ENCODE measurements around the gene MSI1. TPM values are rescaled to one million over a fixed set of nuclear protein-coding genes. Genes with fewer than 3 reads are reported as not detected.

The MSI1 gene
- total and polyA plus RNA-seq, 2 donors (not counting 1 experiment from before 2014, with no cell fraction given) = not detected

- Histone ChIP-seq H3K27ac (ENCODE audit: insufficient read depth, low read length) (no peak overlapping the region), H3K4me2 (ENCODE audit: extremely low read depth, insufficient read depth, low read length) (no peak overlapping the region), H2AFZ (ENCODE audit: low read length) (no peak overlapping the region), H3K4me1 (ENCODE audit: control insufficient read depth, extremely low read depth, insufficient read depth, low read length) (no peaks in the 10 kb centered on the region), H3K9me3 (ENCODE audit: control insufficient read depth, insufficient read depth, low read depth, low read length) (no peaks in the 10 kb centered on the region), H3K36me3 (ENCODE audit: control insufficient read depth, insufficient read depth, low read length) (no peaks in the 10 kb centered on the region), H3K4me3 (replicated peaks in 1 of 4; ENCODE audit: control extremely low read depth in 1 of 4, insufficient read depth in 1 of 4, low read depth in 3 of 4, low read length in 4 of 4) (no peak overlapping the region), H3K9ac (ENCODE audit: insufficient read depth, low read length) (no peak overlapping the region), H3K27me3 (ENCODE audit: control insufficient read depth, insufficient read depth, low read length) (no peaks in the 10 kb centered on the region), H4K20me1 (ENCODE audit: control insufficient read depth, extremely low read depth, insufficient read depth, low read length) (no peaks in the 10 kb centered on the region), H3K79me2 (ENCODE audit: control insufficient read depth, insufficient read depth, low read length) (no peaks in the 10 kb centered on the region)
- no peak for DNase-seq (ENCODE audit: low read depth in 2 of 2)
- no peak for TF ChIP-seq CTCF (conservative IDR thresholded peaks at IDR 0.05 in 1 of 2, IDR thresholded peaks at IDR 0.05 in 1 of 2; ENCODE audit: low read depth in 1 of 2, low read length in 2 of 2)
- TF ChIP-seq EZH2 (IDR thresholded peaks at IDR 0.05; ENCODE audit: low read length, missing control alignments) = no peak
Observed at GRCh38 chr12:120403869-120404268, 34.9 kb upstream of the MSI1 start.

- no peak for TF ChIP-seq CTCF (conservative IDR thresholded peaks at IDR 0.05 in 1 of 2, IDR thresholded peaks at IDR 0.05 in 1 of 2; ENCODE audit: low read depth in 1 of 2, low read length in 2 of 2)
- TF ChIP-seq EZH2 (IDR thresholded peaks at IDR 0.05; ENCODE audit: low read length, missing control alignments) = no peak
- Histone ChIP-seq H3K9me3 (ENCODE audit: control insufficient read depth, insufficient read depth, low read depth, low read length) (no peaks in the 10 kb centered on the region), H3K27me3 (ENCODE audit: control insufficient read depth, insufficient read depth, low read length) (no peaks in the 10 kb centered on the region), H3K4me1 (ENCODE audit: control insufficient read depth, extremely low read depth, insufficient read depth, low read length) (no peaks in the 10 kb centered on the region), H3K36me3 (ENCODE audit: control insufficient read depth, insufficient read depth, low read length) (no peaks in the 10 kb centered on the region), H2AFZ (ENCODE audit: low read length) (no peak overlapping the region), H3K4me3 (replicated peaks in 1 of 4; ENCODE audit: control extremely low read depth in 1 of 4, insufficient read depth in 1 of 4, low read depth in 3 of 4, low read length in 4 of 4) (no peak overlapping the region), H4K20me1 (ENCODE audit: control insufficient read depth, extremely low read depth, insufficient read depth, low read length) (no peaks in the 10 kb centered on the region), H3K4me2 (ENCODE audit: extremely low read depth, insufficient read depth, low read length) (no peak overlapping the region), H3K9ac (ENCODE audit: insufficient read depth, low read length) (no peak overlapping the region), H3K79me2 (ENCODE audit: control insufficient read depth, insufficient read depth, low read length) (no peaks in the 10 kb centered on the region), H3K27ac (ENCODE audit: insufficient read depth, low read length) (no peak overlapping the region)
- peak in 1 of 2 donors; percentile 41 for DNase-seq (ENCODE audit: low read depth in 2 of 2)
Observed at GRCh38 chr12:120402217-120402616, 33.3 kb upstream of the MSI1 start.

DNA sequence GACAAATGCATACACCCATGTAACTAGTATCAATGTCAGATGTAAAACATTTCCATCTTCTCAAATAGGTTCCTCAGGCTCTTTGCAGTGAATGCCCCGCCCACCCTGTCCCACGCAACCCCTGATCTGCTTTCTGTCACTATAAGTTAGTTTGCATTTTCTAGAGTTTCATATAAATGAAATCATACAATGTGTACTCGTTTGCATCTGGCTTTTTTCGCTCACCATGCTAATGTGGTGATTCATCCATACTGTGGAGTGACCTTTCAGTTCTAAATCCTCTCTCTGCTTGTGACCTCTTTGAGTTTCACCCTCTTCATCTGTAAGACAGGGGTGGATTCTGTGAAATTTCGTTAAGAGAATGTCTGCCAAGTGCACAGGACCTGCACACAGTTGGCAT, 30.6 kb upstream of the MSI1 start:
- Histone ChIP-seq H3K79me2 (ENCODE audit: control insufficient read depth, insufficient read depth, low read length) (no peaks in the 10 kb centered on the region), H3K9me3 (ENCODE audit: control insufficient read depth, insufficient read depth, low read depth, low read length) (no peaks in the 10 kb centered on the region), H3K4me3 (replicated peaks in 1 of 4; ENCODE audit: control extremely low read depth in 1 of 4, insufficient read depth in 1 of 4, low read depth in 3 of 4, low read length in 4 of 4) (no peak overlapping the region), H2AFZ (ENCODE audit: low read length) (no peak overlapping the region), H3K4me2 (ENCODE audit: extremely low read depth, insufficient read depth, low read length) (no peak overlapping the region), H3K27ac (ENCODE audit: insufficient read depth, low read length) (no peak overlapping the region), H3K36me3 (ENCODE audit: control insufficient read depth, insufficient read depth, low read length) (no peaks in the 10 kb centered on the region), H4K20me1 (ENCODE audit: control insufficient read depth, extremely low read depth, insufficient read depth, low read length) (no peaks in the 10 kb centered on the region), H3K9ac (ENCODE audit: insufficient read depth, low read length) (no peak overlapping the region), H3K27me3 (ENCODE audit: control insufficient read depth, insufficient read depth, low read length) (peaks cover 11% of the 10 kb centered on the region), H3K4me1 (ENCODE audit: control insufficient read depth, extremely low read depth, insufficient read depth, low read length) (no peaks in the 10 kb centered on the region)
- TF ChIP-seq EZH2 (IDR thresholded peaks at IDR 0.05; ENCODE audit: low read length, missing control alignments) = no peak
- no peak for TF ChIP-seq CTCF (conservative IDR thresholded peaks at IDR 0.05 in 1 of 2, IDR thresholded peaks at IDR 0.05 in 1 of 2; ENCODE audit: low read depth in 1 of 2, low read length in 2 of 2)
- DNase-seq (ENCODE audit: low read depth in 2 of 2) = peak; percentile 75 to 87
